SK-N-SH treated with all-trans-retinoic acid at 6 μM for 48 hours (cell line): Measurements from ENCODE around the gene GGNBP2.

Experiments
- ZFP3 ChIP-seq: fragments of 250-450 bp; sonication (Bioruptor Pico); IDR thresholded peaks from 2 replicates; pipeline ENCODE4 v1.5.0; 2020; ENCODE audit warnings: mild to moderate bottlenecking, moderate library complexity
- ZNF565 ChIP-seq: fragments of 450-650 bp; formaldehyde crosslinking; conservative IDR thresholded peaks from 2 replicates; pipeline ENCODE4 v1.5.0; 2020; ENCODE audit warnings: low read depth, mild to moderate bottlenecking, moderate library complexity
- ZNF8 ChIP-seq: fragments of 450-650 bp; formaldehyde crosslinking; IDR thresholded peaks from 2 replicates; pipeline ENCODE4 v1.5.0; 2020; ENCODE audit warnings: mild to moderate bottlenecking, moderate library complexity

- TF ChIP-seq ZNF8 (CRISPR knock-in tag) = no peak
- no peak for TF ChIP-seq ZNF565
- TF ChIP-seq ZFP3 (CRISPR knock-in tag) = no peak
Measured at GRCh38 chr17:36576793-36577192, 32.1 kb downstream of the GGNBP2 start.
